SK-N-SH (cell line): Measurements from ENCODE around the gene CAD. TPM values are rescaled to one million over a fixed set of nuclear protein-coding genes. Genes with fewer than 3 reads are reported as not detected.

Experiments used
- CTCF ChIA-PET: fragments of 300-600, 350-600 bp; formaldehyde crosslinking; extraction: SDS; loops from one replicate; lab custom pipeline; 2021; lab: Yijun Ruan, JAX
- POLR2A ChIA-PET: fragments of 350-600 bp; sonication (Branson Sonifier 250); formaldehyde crosslinking; extraction: SDS; loops from one replicate; lab custom pipeline; 2020; ENCODE audit warnings: antibody characterized with exemption, inconsistent platforms; lab: Yijun Ruan, JAX
- DNase-seq: peaks from one replicate; pipeline ENCODE4 v3.0.0; 2012
- H2AFZ ChIP-seq: fragments of 200-600 bp; sonication (generic); 2 replicates; pipeline ENCODE4 v1.8.1; 2016; ENCODE audit warnings: antibody characterized with exemption, mild to moderate bottlenecking, low read depth
- H3F3A ChIP-seq: fragments of 200-600 bp; sonication (generic); replicated peaks from 2 replicates; pipeline ENCODE3; 2016; ENCODE audit warnings: antibody characterized with exemption, mild to moderate bottlenecking; ENCODE audit not compliant: insufficient read depth
- H3K27ac ChIP-seq, 2 experiments: fragments of 200-500 bp in 1 of 2; fragments of 200-600 bp in 1 of 2; sonication (Bioruptor generic) in 1 of 2; sonication (generic), shearing (Covaris generic) in 1 of 2; 2 replicates each; pipeline versions ENCODE4 v1.5.1 to v1.6.1; 2014 to 2016; ENCODE audit warnings: low read depth in 2 of 2, inconsistent platforms in 1 of 2, low read length in 1 of 2, mild to moderate bottlenecking in 1 of 2, mixed read lengths in 1 of 2
- H3K27me3 ChIP-seq: fragments of 200-600 bp; sonication (generic), shearing (Covaris generic); 2 replicates; pipeline ENCODE4 v1.6.1; 2016; ENCODE audit warnings: mixed run types; ENCODE audit not compliant: insufficient read depth
- H3K36me3 ChIP-seq, 2 experiments: fragments of 200-500 bp in 1 of 2; fragments of 200-600 bp in 1 of 2; sonication (Bioruptor generic) in 1 of 2; sonication (generic) in 1 of 2; replicated peaks in 1 of 2; 2 replicates each; pipeline versions ENCODE3 to v1.5.1; 2014 to 2016; ENCODE audit warnings: low read length in 1 of 2, mild to moderate bottlenecking in 1 of 2; ENCODE audit not compliant: insufficient read depth in 2 of 2, control insufficient read depth in 1 of 2
- H3K4me1 ChIP-seq, 2 experiments: fragments of 200-500 bp in 1 of 2; fragments of 200-600 bp in 1 of 2; sonication (Bioruptor generic) in 1 of 2; sonication (generic), shearing (Covaris generic) in 1 of 2; 2 replicates each; pipeline versions ENCODE4 v1.5.1 to v1.6.1; 2014 to 2016; ENCODE audit warnings: low read depth in 1 of 2, low read length in 1 of 2, mixed run types in 1 of 2; ENCODE audit not compliant: insufficient read depth in 2 of 2, control insufficient read depth in 1 of 2
- H3K4me2 ChIP-seq: fragments of 200-600 bp; sonication (generic), shearing (Covaris generic); 2 replicates; pipeline ENCODE4 v1.6.1; 2017; ENCODE audit warnings: mixed run types
- H3K4me3 ChIP-seq, 2 experiments: fragments of 200-500 bp in 1 of 2; fragments of 200-600 bp in 1 of 2; sonication (Bioruptor generic) in 1 of 2; sonication (generic), shearing (Covaris generic) in 1 of 2; 2 replicates each; pipeline versions ENCODE4 v1.5.1 to v1.8.1; 2014 to 2016; ENCODE audit warnings: low read depth in 2 of 2, inconsistent platforms in 1 of 2, low read length in 1 of 2, mild to moderate bottlenecking in 1 of 2, mixed read lengths in 1 of 2, moderate library complexity in 1 of 2
- H3K79me2 ChIP-seq: fragments of 200-600 bp; sonication (generic); 2 replicates; pipeline ENCODE4 v1.8.1; 2017; ENCODE audit warnings: mild to moderate bottlenecking; ENCODE audit not compliant: insufficient read depth
- H3K9ac ChIP-seq: fragments of 200-600 bp; sonication (generic); 2 replicates; pipeline ENCODE4 v1.6.1; 2017; ENCODE audit warnings: mixed run types
- H3K9me2 ChIP-seq: fragments of 200-600 bp; sonication (generic); 2 replicates; pipeline ENCODE4 v1.6.1; 2017; ENCODE audit warnings: mixed run types
- H3K9me3 ChIP-seq: fragments of 200-600 bp; sonication (generic); 2 replicates; pipeline ENCODE4 v1.6.1; 2017; ENCODE audit warnings: mixed run types, mild to moderate bottlenecking, moderate library complexity
- H4K20me1 ChIP-seq: fragments of 200-600 bp; sonication (generic); 2 replicates; pipeline ENCODE4 v1.6.1; 2017; ENCODE audit warnings: mild to moderate bottlenecking, mixed run types; ENCODE audit not compliant: insufficient read depth
- CHD2 ChIP-seq: fragments of 150-350 bp; IDR thresholded peaks from 2 replicates; pipeline ENCODE4 v1.6.1; 2018; ENCODE audit warnings: low read length; ENCODE audit not compliant: partially characterized antibody
- EP300 ChIP-seq, 2 experiments: IDR thresholded peaks; 2 replicates each; pipeline versions ENCODE4 v1.4.0 to v1.6.1; 2012; ENCODE audit warnings: borderline replicate concordance in 1 of 2, low read depth in 1 of 2, low read length in 1 of 2
- FOXJ3 ChIP-seq: sonication (generic); formaldehyde crosslinking; IDR thresholded peaks from 2 replicates; pipeline ENCODE4 v1.5.1; 2020; ENCODE audit warnings: mild to moderate bottlenecking, missing genetic modification reagents
- FOXM1 ChIP-seq: IDR thresholded peaks from 2 replicates; pipeline ENCODE4 v1.4.0; 2012; ENCODE audit warnings: low read depth, mild to moderate bottlenecking
- GATA2 ChIP-seq: sonication (generic); formaldehyde crosslinking; IDR thresholded peaks from 2 replicates; pipeline ENCODE4 v1.5.0; 2020; ENCODE audit warnings: mild to moderate bottlenecking, missing genetic modification reagents
- NFIC ChIP-seq: IDR thresholded peaks from 2 replicates; pipeline ENCODE4 v1.4.0; 2012; ENCODE audit warnings: borderline replicate concordance
- RAD21 ChIP-seq: IDR thresholded peaks from 2 replicates; pipeline ENCODE4 v1.6.1; 2012; ENCODE audit warnings: mild to moderate bottlenecking, low read length
- SMC3 ChIP-seq: IDR thresholded peaks from 2 replicates; pipeline ENCODE4 v1.6.1; 2012; ENCODE audit warnings: low read depth, low read length, improper control_type of control experiment
- TAF1 ChIP-seq: IDR thresholded peaks from 2 replicates; pipeline ENCODE4 v1.6.1; 2012; ENCODE audit warnings: low read depth, mild to moderate bottlenecking, low read length, moderate library complexity, borderline replicate concordance
- TEAD4 ChIP-seq: IDR thresholded peaks from 2 replicates; pipeline ENCODE4 v1.4.0; 2012; ENCODE audit warnings: mild to moderate bottlenecking, borderline replicate concordance; ENCODE audit not compliant: insufficient read depth
- WGBS: methylation state at CpG from one replicate; pipeline ENCODE4 v1.1.6; 2017; ENCODE audit warnings: low lambda C conversion rate; 5-methylcytosine and 5-hydroxymethylcytosine counted together
- polyA plus RNA-seq, 3 experiments: library from polyadenylated mRNA; depleted of rRNA; stranded (reverse); fragments of >200 nt; gene quantifications; 2 replicates each; pipeline ENCODE4 v1.2.3, GENCODE V29; 2012
- TF ChIP-seq, protein P1 (sequence below): fragments of 200-600 bp; sonication (generic); IDR thresholded peaks from 2 replicates; pipeline ENCODE4 v1.6.1; 2017; ENCODE audit warnings: antibody characterized with exemption, mild to moderate bottlenecking, moderate library complexity
- TF ChIP-seq, protein P2 (sequence below): fragments of 150-350 bp; IDR thresholded peaks from 2 replicates; pipeline ENCODE4 v1.6.1; 2017; ENCODE audit warnings: antibody characterized with exemption, low read length, low read depth, borderline replicate concordance
- TF ChIP-seq, protein P3 (sequence below): IDR thresholded peaks from 2 replicates; pipeline ENCODE4 v1.4.0; 2012; ENCODE audit warnings: low read depth
- TF ChIP-seq, protein P4 (sequence below): fragments of 150-350 bp; IDR thresholded peaks from 2 replicates; pipeline ENCODE4 v1.6.1; 2016; ENCODE audit warnings: mild to moderate bottlenecking, low read depth, low read length
- TF ChIP-seq, protein P5 (sequence below): IDR thresholded peaks from 2 replicates; pipeline ENCODE4 v1.4.0; 2012; ENCODE audit warnings: low read depth, borderline replicate concordance
- TF ChIP-seq, protein P6 (sequence below): IDR thresholded peaks from 2 replicates; pipeline ENCODE4; 2012

The CAD gene
- polyA plus RNA-seq, 1 of the 3 experiments (the other 2 are of a cell fraction) = 47.6 TPM

DNA sequence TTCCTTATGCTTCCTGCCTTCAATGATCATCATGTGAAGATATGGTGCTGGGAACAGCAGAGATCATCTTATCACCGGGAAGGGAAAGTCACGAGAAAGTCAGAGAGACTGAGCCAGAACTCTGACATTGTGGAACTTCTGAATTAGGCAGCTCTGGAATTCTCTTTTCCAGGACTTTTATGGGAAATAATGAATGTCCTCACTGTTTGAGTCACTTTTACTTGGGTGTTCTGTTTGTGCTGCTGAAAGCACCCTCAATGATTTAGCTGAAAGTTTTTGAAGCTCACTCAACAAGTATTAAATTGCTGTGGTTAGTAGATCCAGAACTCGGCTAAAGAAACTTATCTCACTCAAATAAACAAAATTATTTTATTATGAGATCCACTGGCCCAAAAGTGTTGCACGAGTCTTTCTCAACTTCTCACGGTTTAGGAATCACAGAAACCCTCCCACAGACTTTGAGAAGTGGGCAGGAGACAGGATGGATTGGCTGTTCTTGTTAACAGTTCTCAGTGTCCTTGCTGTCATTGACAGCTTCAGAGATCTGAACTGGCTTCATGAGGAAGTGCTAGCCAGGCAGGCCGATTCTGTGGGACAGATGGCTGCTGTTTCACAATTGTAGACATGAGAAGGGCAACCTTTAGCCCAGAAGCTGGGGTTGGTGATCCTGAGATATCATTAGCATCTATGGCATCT lies 31.7 kb upstream of the CAD start:
- WGBS = 38% methylated on average over 6 of the region's 6 CpGs
- Histone ChIP-seq H4K20me1 (no peaks in the 10 kb centered on the region), H3K4me1 (peaks cover 0 to 26% of the 10 kb centered on the region in 2 experiments; a peak in 3 of 4 replicates), H3K79me2 (no peaks in the 10 kb centered on the region), H2AFZ (peak overlapping the region; percentile 67; the same call in 1 of the 2 replicates), H3K27me3 (no peaks in the 10 kb centered on the region), H3K9me2 (no peaks in the 10 kb centered on the region), H3K27ac (peak overlapping the region in 1 of 2 experiments; percentile 46; a peak in 2 of 4 replicates), H3K36me3 (no peaks in the 10 kb centered on the region), H3K4me3 (no peak overlapping the region), H3F3A (peaks cover 13% of the 10 kb centered on the region), H3K4me2 (no peak overlapping the region), H3K9ac (0 out of 2 replicates have a peak overlapping the region, but pooled peaks have one; percentile 4), H3K9me3 (no peaks in the 10 kb centered on the region)
- no peak for DNase-seq
- ChIA-PET POLR2A (no interaction called here), CTCF (interaction anchor here (1.0 to 7.0 kb wide), 14 partner anchors 14 to 339 kb away, joined by 3 to 57 read pairs (median 4); partner anchors contain the start of gene ABHD1)
- TF ChIP-seq, protein P1, sequence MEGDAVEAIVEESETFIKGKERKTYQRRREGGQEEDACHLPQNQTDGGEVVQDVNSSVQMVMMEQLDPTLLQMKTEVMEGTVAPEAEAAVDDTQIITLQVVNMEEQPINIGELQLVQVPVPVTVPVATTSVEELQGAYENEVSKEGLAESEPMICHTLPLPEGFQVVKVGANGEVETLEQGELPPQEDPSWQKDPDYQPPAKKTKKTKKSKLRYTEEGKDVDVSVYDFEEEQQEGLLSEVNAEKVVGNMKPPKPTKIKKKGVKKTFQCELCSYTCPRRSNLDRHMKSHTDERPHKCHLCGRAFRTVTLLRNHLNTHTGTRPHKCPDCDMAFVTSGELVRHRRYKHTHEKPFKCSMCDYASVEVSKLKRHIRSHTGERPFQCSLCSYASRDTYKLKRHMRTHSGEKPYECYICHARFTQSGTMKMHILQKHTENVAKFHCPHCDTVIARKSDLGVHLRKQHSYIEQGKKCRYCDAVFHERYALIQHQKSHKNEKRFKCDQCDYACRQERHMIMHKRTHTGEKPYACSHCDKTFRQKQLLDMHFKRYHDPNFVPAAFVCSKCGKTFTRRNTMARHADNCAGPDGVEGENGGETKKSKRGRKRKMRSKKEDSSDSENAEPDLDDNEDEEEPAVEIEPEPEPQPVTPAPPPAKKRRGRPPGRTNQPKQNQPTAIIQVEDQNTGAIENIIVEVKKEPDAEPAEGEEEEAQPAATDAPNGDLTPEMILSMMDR = no peak
- TF ChIP-seq TAF1 (no peak), RAD21 (no peak), CHD2 (no peak), NFIC (no peak)
- TF ChIP-seq, protein P2, sequence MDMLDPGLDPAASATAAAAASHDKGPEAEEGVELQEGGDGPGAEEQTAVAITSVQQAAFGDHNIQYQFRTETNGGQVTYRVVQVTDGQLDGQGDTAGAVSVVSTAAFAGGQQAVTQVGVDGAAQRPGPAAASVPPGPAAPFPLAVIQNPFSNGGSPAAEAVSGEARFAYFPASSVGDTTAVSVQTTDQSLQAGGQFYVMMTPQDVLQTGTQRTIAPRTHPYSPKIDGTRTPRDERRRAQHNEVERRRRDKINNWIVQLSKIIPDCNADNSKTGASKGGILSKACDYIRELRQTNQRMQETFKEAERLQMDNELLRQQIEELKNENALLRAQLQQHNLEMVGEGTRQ = no peak
- TF ChIP-seq, protein P3, sequence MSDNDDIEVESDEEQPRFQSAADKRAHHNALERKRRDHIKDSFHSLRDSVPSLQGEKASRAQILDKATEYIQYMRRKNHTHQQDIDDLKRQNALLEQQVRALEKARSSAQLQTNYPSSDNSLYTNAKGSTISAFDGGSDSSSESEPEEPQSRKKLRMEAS = no peak

DNA sequence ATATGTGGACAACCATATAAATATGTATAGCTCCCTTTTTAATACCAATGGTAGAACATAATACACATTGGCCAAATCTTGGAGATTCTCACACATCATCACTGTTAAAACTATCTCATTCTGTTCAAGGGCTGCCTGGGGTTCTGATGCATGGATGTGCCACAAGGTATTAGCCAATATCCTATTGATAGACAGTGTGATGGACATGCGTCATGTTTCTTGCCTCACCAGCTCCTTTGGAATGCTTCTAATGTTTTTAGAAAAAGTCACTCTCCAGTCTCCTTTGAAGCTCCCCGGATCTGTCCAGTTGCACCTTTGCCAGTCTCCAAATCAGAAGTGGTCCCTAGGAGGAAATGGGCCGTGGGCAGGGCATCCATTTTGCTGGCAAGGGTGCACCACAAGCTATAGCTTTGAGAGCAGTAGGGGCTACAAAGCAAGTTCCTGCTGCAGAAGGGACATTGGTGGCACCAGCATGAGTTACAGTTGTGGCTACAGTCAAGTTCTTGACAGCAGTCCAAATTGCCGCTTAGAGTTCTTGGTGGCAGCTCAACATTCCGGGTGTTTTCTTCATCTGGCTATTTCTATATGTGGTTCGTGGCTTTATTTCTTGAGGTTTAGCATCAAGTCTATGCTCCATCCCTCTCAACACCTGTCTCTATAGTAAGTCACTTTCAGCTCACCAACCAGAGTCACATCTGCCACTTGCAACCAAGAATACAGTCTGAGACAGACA lies 30.4 kb upstream of the CAD start:
- Histone ChIP-seq H3K4me3 (no peak overlapping the region), H3K36me3 (no peaks in the 10 kb centered on the region), H3K9me3 (no peaks in the 10 kb centered on the region), H3K4me2 (no peak overlapping the region), H3K9ac (no peak overlapping the region), H4K20me1 (no peaks in the 10 kb centered on the region), H3K4me1 (peaks cover 0 to 19% of the 10 kb centered on the region in 2 experiments; a peak in 3 of 4 replicates), H3K79me2 (no peaks in the 10 kb centered on the region), H2AFZ (no peak overlapping the region), H3K27me3 (no peaks in the 10 kb centered on the region), H3K9me2 (no peaks in the 10 kb centered on the region), H3K27ac (no peak overlapping the region), H3F3A (peaks cover 13% of the 10 kb centered on the region)
- CTCF ChIA-PET = interaction anchor here (0.9 to 7.0 kb wide), 7 partner anchors 16 to 94 kb away, joined by 3 to 57 read pairs (median 4); partner anchors contain the start of gene TCF23
- DNase-seq = no peak
- WGBS = 65% methylated on average over 6 of the region's 6 CpGs
- POLR2A ChIA-PET = no interaction called here
- TF ChIP-seq GATA2 (CRISPR knock-in tag) (no peak), EP300 (IDR thresholded peaks at IDR 0.05; ENCODE audit: borderline replicate concordance in 1 of 2, low read depth in 1 of 2, low read length in 1 of 2) (no peak), TEAD4 (no peak), FOXM1 (no peak), FOXJ3 (no peak), SMC3 (no peak)
- TF ChIP-seq, protein P4, sequence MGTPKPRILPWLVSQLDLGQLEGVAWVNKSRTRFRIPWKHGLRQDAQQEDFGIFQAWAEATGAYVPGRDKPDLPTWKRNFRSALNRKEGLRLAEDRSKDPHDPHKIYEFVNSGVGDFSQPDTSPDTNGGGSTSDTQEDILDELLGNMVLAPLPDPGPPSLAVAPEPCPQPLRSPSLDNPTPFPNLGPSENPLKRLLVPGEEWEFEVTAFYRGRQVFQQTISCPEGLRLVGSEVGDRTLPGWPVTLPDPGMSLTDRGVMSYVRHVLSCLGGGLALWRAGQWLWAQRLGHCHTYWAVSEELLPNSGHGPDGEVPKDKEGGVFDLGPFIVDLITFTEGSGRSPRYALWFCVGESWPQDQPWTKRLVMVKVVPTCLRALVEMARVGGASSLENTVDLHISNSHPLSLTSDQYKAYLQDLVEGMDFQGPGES = no peak
- TF ChIP-seq, protein P5, sequence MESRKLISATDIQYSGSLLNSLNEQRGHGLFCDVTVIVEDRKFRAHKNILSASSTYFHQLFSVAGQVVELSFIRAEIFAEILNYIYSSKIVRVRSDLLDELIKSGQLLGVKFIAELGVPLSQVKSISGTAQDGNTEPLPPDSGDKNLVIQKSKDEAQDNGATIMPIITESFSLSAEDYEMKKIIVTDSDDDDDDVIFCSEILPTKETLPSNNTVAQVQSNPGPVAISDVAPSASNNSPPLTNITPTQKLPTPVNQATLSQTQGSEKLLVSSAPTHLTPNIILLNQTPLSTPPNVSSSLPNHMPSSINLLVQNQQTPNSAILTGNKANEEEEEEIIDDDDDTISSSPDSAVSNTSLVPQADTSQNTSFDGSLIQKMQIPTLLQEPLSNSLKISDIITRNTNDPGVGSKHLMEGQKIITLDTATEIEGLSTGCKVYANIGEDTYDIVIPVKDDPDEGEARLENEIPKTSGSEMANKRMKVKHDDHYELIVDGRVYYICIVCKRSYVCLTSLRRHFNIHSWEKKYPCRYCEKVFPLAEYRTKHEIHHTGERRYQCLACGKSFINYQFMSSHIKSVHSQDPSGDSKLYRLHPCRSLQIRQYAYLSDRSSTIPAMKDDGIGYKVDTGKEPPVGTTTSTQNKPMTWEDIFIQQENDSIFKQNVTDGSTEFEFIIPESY = no peak
- TF ChIP-seq, protein P6, sequence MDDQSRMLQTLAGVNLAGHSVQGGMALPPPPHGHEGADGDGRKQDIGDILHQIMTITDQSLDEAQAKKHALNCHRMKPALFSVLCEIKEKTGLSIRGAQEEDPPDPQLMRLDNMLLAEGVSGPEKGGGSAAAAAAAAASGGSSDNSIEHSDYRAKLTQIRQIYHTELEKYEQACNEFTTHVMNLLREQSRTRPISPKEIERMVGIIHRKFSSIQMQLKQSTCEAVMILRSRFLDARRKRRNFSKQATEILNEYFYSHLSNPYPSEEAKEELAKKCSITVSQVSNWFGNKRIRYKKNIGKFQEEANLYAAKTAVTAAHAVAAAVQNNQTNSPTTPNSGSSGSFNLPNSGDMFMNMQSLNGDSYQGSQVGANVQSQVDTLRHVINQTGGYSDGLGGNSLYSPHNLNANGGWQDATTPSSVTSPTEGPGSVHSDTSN = no peak
- TF ChIP-seq, protein P3 = no peak
